Suppressor macrophage treated with lipopolysaccharide for 1 hour (primary cell): ENCODE measurements around the gene BRD3.
A peak's percentile ranks its signal among the peaks of the same experiment; 100 is the strongest.

ENCODE experiments used
- DNase-seq, 3 donors: peaks; one replicate each; pipeline ENCODE4 v3.0.0-alpha.2; 2020 to 2022

Gene BRD3

GRCh38 chr9:134066526-134066912 is 1.3 kb downstream of the BRD3 start:
- peak; percentile 19 to 50 (median 41) for DNase-seq

- peak; percentile 83 to 89 (median 84) for DNase-seq
These were observed 2.0 kb downstream of the BRD3 start for GRCh38 chr9:134065612-134066419.

GRCh38 chr9:134064711-134065110 is 3.1 kb downstream of the BRD3 start:
- DNase-seq: no peak

- no peak for DNase-seq
These were observed 4.0 kb downstream of the BRD3 start for GRCh38 chr9:134063571-134064450.

- DNase-seq: no peak
These were observed 4.7 kb downstream of the BRD3 start for GRCh38 chr9:134063088-134063570.

- no peak for DNase-seq
These were observed 5.3 kb downstream of the BRD3 start for GRCh38 chr9:134062461-134063087.

GRCh38 chr9:134061688-134062371 is 6.0 kb downstream of the BRD3 start:
- DNase-seq: no peak

GRCh38 chr9:134061019-134061687 is 6.7 kb downstream of the BRD3 start:
- DNase-seq: no peak

GRCh38 chr9:134060546-134060945 is 7.3 kb downstream of the BRD3 start:
- DNase-seq: no peak

- peak; percentile 93 to 98 (median 97) for DNase-seq
These were observed 8.0 kb downstream of the BRD3 start for GRCh38 chr9:134059661-134060395.

- no peak for DNase-seq
These were observed 8.6 kb downstream of the BRD3 start for GRCh38 chr9:134059188-134059641.

GRCh38 chr9:134058716-134059115 is 9.1 kb downstream of the BRD3 start:
- peak in 1 of 3 donors; percentile 32 for DNase-seq

- DNase-seq: no peak
These were observed 9.8 kb downstream of the BRD3 start for GRCh38 chr9:134057751-134058701.

GRCh38 chr9:134057307-134057657 is 10.5 kb downstream of the BRD3 start:
- no peak for DNase-seq

- no peak for DNase-seq
These were observed 11.1 kb downstream of the BRD3 start for GRCh38 chr9:134056483-134057306.

GRCh38 chr9:134055981-134056461 is 11.8 kb downstream of the BRD3 start:
- peak in 1 of 3 donors; percentile 32 for DNase-seq

- DNase-seq: no peak
These were observed 12.7 kb downstream of the BRD3 start for GRCh38 chr9:134054891-134055811.
